A673 (cell line): ENCODE results near the gene SPTLC2. TPM values are rescaled to one million over a fixed set of nuclear protein-coding genes. Genes with fewer than 3 reads are reported as not detected.

Source experiments
- BruUV-seq: library from RNA; stranded (reverse); fragments of 400-500 nt; replicated peaks from 2 replicates; lab custom pipeline; 2021; lab: Mats Ljungman, UMichigan
- CTCF ChIA-PET: fragments of 300-600 bp; sonication (Branson Sonifier 250); formaldehyde crosslinking; loops from one replicate; lab custom pipeline; 2022; ENCODE audit warnings: antibody characterized with exemption; lab: Charles Lee
- POLR2A ChIA-PET: fragments of 300-600 bp; sonication (Branson Sonifier 250); formaldehyde crosslinking; loops from one replicate; lab custom pipeline; 2022; ENCODE audit warnings: antibody characterized with exemption; ENCODE audit not compliant: low non-redundant PET; lab: Charles Lee
- DNase-seq: peaks from one replicate; pipeline ENCODE4 v3.0.0-alpha.2; 2015; ENCODE audit warnings: low spot score
- H3K27ac ChIP-seq: fragments of 200-600 bp; sonication (generic); 2 replicates; pipeline ENCODE4 v1.5.1; 2016; ENCODE audit warnings: mixed run types, low read depth, mild to moderate bottlenecking, mixed read lengths, antibody characterized with exemption, low read length; ENCODE audit not compliant: poor library complexity, severe bottlenecking
- H3K27me3 ChIP-seq: fragments of 200-600 bp; sonication (generic); replicated peaks from 2 replicates; pipeline ENCODE4 v1.6.1; 2017; ENCODE audit warnings: mixed run types, low read depth, mild to moderate bottlenecking, mixed read lengths, antibody characterized with exemption, low read length; ENCODE audit not compliant: insufficient read depth, poor library complexity
- H3K36me3 ChIP-seq: fragments of 200-600 bp; sonication (generic); 2 replicates; pipeline ENCODE4 v1.6.1; 2016; ENCODE audit warnings: mixed run types, mild to moderate bottlenecking, mixed read lengths, antibody characterized with exemption, low read length; ENCODE audit not compliant: insufficient read depth, poor library complexity, severe bottlenecking
- H3K4me1 ChIP-seq: fragments of 200-600 bp; sonication (generic); 2 replicates; pipeline ENCODE4 v1.6.1; 2017; ENCODE audit warnings: mixed run types, mild to moderate bottlenecking, mixed read lengths, antibody characterized with exemption, low read length; ENCODE audit not compliant: insufficient read depth, poor library complexity, severe bottlenecking
- H3K4me3 ChIP-seq: fragments of 200-600 bp; sonication (generic); 2 replicates; pipeline ENCODE4 v1.5.1; 2016; ENCODE audit warnings: low read depth, mixed run types, mild to moderate bottlenecking, mixed read lengths, low read length; ENCODE audit not compliant: poor library complexity, severe bottlenecking
- H3K9me3 ChIP-seq: fragments of 200-600 bp; sonication (generic); 2 replicates; pipeline ENCODE4 v1.6.1; 2016; ENCODE audit warnings: mixed run types, low read depth, mild to moderate bottlenecking, mixed read lengths, antibody characterized with exemption, low read length; ENCODE audit not compliant: poor library complexity, severe bottlenecking
- EZH2 ChIP-seq: fragments of 200-600 bp; sonication (generic); IDR thresholded peaks from 2 replicates; pipeline ENCODE4 v1.6.1; 2017; ENCODE audit warnings: borderline replicate concordance, low read depth, mild to moderate bottlenecking, mixed read lengths, antibody characterized with exemption, low read length; ENCODE audit not compliant: poor library complexity, severe bottlenecking
- intact Hi-C: fragments of 100-400 bp; cut with micrococcal nuclease; formaldehyde crosslinking; loops from one replicate; pipeline ENCODE4 v1.10.0; 2022; ENCODE audit not compliant: unreplicated experiment
- total RNA-seq: library from RNA; stranded (reverse); gene quantifications from 2 replicates; pipeline ENCODE4 v1.2.3, GENCODE V29; 2021
- TF ChIP-seq, protein P1 (sequence below): fragments of 300-800, 200-600 bp; sonication (generic); conservative IDR thresholded peaks from 2 replicates; pipeline ENCODE4 v1.5.1; 2017; ENCODE audit warnings: low read depth, mild to moderate bottlenecking, antibody characterized with exemption, low read length, moderate library complexity, mixed read lengths

The SPTLC2 gene
- total RNA-seq, 1 experiment from 2014 or later, result 17.3 TPM

DNA sequence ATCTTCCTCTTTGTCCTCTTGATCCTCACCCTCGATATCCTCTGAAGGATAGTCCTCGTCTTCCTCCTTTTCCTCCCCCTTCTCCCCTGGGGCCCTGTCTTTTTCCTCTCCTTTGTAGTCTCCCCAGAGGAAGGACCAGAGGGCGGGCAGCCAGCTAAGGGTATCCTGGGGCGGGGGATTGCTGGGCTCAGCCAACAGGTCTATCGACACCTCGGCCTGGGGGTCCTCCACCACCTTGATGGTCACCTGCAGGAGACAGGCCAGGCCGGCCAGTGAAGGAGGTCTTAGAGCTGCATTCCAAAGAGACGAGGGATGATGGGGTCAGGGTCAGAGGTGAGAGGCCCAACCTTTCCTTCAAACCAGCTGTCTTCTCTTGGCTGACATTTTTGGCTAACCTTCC is 134.0 kb downstream of the SPTLC2 start:
- Histone ChIP-seq H3K4me1 (no peaks in the 10 kb centered on the region), H3K36me3 (no peaks in the 10 kb centered on the region), H3K9me3 (no peaks in the 10 kb centered on the region), H3K27me3 (no peaks in the 10 kb centered on the region), H3K27ac (no peak overlapping the region), H3K4me3 (no peak overlapping the region)
- CTCF ChIA-PET, result no interaction called here
- POLR2A ChIA-PET, result interaction anchor here (0.6 kb wide), 1 partner anchor 1804 kb away, joined by 4 read pairs; no protein-coding TSS in a partner anchor
- intact Hi-C loops, result no loop called here
- DNase-seq, result no peak
- BruUV-seq, result no TSS peak
- TF ChIP-seq, protein P1, sequence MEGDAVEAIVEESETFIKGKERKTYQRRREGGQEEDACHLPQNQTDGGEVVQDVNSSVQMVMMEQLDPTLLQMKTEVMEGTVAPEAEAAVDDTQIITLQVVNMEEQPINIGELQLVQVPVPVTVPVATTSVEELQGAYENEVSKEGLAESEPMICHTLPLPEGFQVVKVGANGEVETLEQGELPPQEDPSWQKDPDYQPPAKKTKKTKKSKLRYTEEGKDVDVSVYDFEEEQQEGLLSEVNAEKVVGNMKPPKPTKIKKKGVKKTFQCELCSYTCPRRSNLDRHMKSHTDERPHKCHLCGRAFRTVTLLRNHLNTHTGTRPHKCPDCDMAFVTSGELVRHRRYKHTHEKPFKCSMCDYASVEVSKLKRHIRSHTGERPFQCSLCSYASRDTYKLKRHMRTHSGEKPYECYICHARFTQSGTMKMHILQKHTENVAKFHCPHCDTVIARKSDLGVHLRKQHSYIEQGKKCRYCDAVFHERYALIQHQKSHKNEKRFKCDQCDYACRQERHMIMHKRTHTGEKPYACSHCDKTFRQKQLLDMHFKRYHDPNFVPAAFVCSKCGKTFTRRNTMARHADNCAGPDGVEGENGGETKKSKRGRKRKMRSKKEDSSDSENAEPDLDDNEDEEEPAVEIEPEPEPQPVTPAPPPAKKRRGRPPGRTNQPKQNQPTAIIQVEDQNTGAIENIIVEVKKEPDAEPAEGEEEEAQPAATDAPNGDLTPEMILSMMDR, result no peak
- TF ChIP-seq EZH2, result no peak

DNA sequence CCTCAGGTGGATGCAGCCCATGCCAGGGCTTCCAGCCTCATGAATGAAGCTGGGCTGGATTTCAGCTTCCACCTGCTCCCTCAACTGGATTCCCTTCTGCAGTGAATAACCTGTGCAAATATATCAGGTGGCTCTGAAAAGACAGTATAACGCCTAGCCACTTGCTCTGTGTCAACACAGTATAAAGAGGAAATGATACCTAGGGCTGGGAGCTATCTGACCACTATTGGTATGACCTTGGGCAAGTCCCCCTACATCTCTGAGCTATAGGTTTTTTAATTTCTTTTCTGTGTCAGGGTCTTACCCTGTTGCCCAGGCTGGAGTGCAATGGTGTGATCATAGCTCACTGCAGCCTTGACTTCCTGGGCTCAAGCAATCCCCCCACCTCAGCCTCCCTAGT is 137.6 kb downstream of the SPTLC2 start:
- Histone ChIP-seq H3K4me1 (no peaks in the 10 kb centered on the region), H3K27ac (no peak overlapping the region), H3K36me3 (no peaks in the 10 kb centered on the region), H3K27me3 (no peaks in the 10 kb centered on the region), H3K4me3 (no peak overlapping the region), H3K9me3 (no peaks in the 10 kb centered on the region)
- DNase-seq, result no peak
- no peak for TF ChIP-seq EZH2
- TF ChIP-seq, protein P1, result no peak
- intact Hi-C loops, result no loop called here
- POLR2A ChIA-PET, result interaction anchor here (0.6 kb wide), 1 partner anchor 136 kb away, joined by 3 read pairs; no protein-coding TSS in a partner anchor
- CTCF ChIA-PET, result no interaction called here
- BruUV-seq, result no TSS peak

DNA sequence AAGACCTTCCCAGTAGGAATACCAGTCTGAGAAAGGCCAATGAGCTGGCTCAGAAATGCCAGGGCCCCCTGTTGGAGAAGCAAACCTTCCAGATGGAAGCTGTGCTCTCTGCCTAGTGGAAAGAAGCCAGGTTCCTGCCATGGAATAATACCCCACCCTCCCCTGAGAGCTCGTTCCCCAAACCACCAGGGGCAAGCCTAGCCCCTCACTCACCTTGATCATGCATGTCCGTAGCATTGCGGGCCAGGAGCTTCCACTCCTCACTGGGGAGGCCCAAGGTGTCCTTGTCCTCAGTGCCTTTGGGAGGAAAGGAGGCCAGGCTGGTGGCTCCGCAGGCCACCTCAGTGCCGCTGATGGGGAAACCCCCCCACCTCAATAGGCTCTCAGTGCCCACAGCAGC is 138.4 kb downstream of the SPTLC2 start:
- no peak for DNase-seq
- no peaks in the 10 kb centered on the region for H3K36me3 ChIP-seq
- H3K9me3 ChIP-seq, result no peaks in the 10 kb centered on the region
- no peak for TF ChIP-seq EZH2
- TF ChIP-seq, protein P1, result no peak
- ChIA-PET CTCF (no interaction called here), POLR2A (no interaction called here)
- BruUV-seq, result no TSS peak
- no peaks in the 10 kb centered on the region for H3K4me1 ChIP-seq
- H3K27ac ChIP-seq, result no peak overlapping the region
- intact Hi-C loops, result no loop called here
- no peaks in the 10 kb centered on the region for H3K27me3 ChIP-seq
- H3K4me3 ChIP-seq, result no peak overlapping the region
